Neural cell (in vitro differentiated cells): ENCODE data around the gene TPRX1. TPM values are rescaled to one million over a fixed set of nuclear protein-coding genes. Genes with fewer than 3 reads are reported as not detected.

Experiments used
- H2AFZ ChIP-seq: fragments of 200-600, 300-800 bp; sonication (generic), shearing (Covaris generic); 2 replicates; pipeline ENCODE4 v1.6.0; 2014; ENCODE audit warnings: low read depth, mild to moderate bottlenecking, antibody characterized with exemption, low read length, moderate library complexity
- H3F3A ChIP-seq: fragments of 200-600 bp; shearing (Covaris generic); 2 replicates; pipeline ENCODE4 v1.6.1; 2016; ENCODE audit warnings: mild to moderate bottlenecking, moderate library complexity, mixed read lengths, antibody characterized with exemption, low read length; ENCODE audit not compliant: insufficient read depth, poor library complexity, severe bottlenecking
- H3K27ac ChIP-seq: fragments of 200-600, 300-800 bp; sonication (generic), shearing (Covaris generic); 2 replicates; pipeline ENCODE4 v1.5.1; 2014; ENCODE audit warnings: mild to moderate bottlenecking, low read length, moderate library complexity
- H3K27me3 ChIP-seq: fragments of 300-800, 200-600 bp; sonication (generic), shearing (Covaris generic); 2 replicates; pipeline ENCODE4 v1.6.0; 2014; ENCODE audit warnings: mild to moderate bottlenecking, low read depth, low read length, moderate library complexity; ENCODE audit not compliant: insufficient read depth
- H3K36me3 ChIP-seq: fragments of 300-800, 200-600 bp; sonication (generic), shearing (Covaris generic); 2 replicates; pipeline ENCODE4 v1.5.1; 2014; ENCODE audit warnings: mild to moderate bottlenecking, antibody characterized with exemption, low read length, moderate library complexity; ENCODE audit not compliant: insufficient read depth
- H3K4me2 ChIP-seq: fragments of 300-800, 200-600 bp; sonication (generic), shearing (Covaris generic); 2 replicates; pipeline ENCODE4 v1.6.0; 2014; ENCODE audit warnings: mild to moderate bottlenecking, low read length
- H3K4me3 ChIP-seq: fragments of 300-800, 200-600 bp; sonication (generic), shearing (Covaris generic); 2 replicates; pipeline ENCODE4 v1.5.1; 2014; ENCODE audit warnings: mild to moderate bottlenecking, low read length, moderate library complexity
- H3K79me2 ChIP-seq: fragments of 200-600 bp; shearing (Covaris generic); replicated peaks from 2 replicates; pipeline ENCODE4 v1.6.0; 2014; ENCODE audit warnings: mild to moderate bottlenecking, low read length, moderate library complexity; ENCODE audit not compliant: insufficient read depth
- H3K9ac ChIP-seq: fragments of 300-800, 200-600 bp; sonication (generic), shearing (Covaris generic); 2 replicates; pipeline ENCODE4 v1.6.1; 2016; ENCODE audit warnings: mild to moderate bottlenecking, low read length, mixed read lengths
- H3K9me2 ChIP-seq: fragments of 200-600 bp; shearing (Covaris generic); 2 replicates; pipeline ENCODE4 v1.6.1; 2016; ENCODE audit warnings: mild to moderate bottlenecking, low read length, mixed read lengths; ENCODE audit not compliant: insufficient read depth
- H3K9me3 ChIP-seq: fragments of 200-600, 300-800 bp; sonication (generic), shearing (Covaris generic); 2 replicates; pipeline ENCODE4 v1.6.1; 2016; ENCODE audit warnings: mild to moderate bottlenecking, mixed run types, low read length, moderate library complexity, mixed read lengths
- H4K20me1 ChIP-seq: fragments of 200-600 bp; shearing (Covaris generic); 2 replicates; pipeline ENCODE4 v1.6.1; 2016; ENCODE audit warnings: mild to moderate bottlenecking, mixed run types; ENCODE audit not compliant: insufficient read depth
- CTCF ChIP-seq: fragments of 450-650 bp; IDR thresholded peaks from 2 replicates; pipeline ENCODE4 v1.5.1; 2014; ENCODE audit warnings: antibody characterized with exemption, mild to moderate bottlenecking, moderate library complexity; ENCODE audit not compliant: poor library complexity, severe bottlenecking
- EP300 ChIP-seq: fragments of 450-650 bp; conservative IDR thresholded peaks from 2 replicates; pipeline ENCODE4 v1.6.1; 2014; ENCODE audit warnings: antibody characterized with exemption, mild to moderate bottlenecking, moderate library complexity; ENCODE audit not compliant: poor library complexity, severe bottlenecking
- EZH2 ChIP-seq: fragments of 200-600, 300-800 bp; shearing (Covaris generic), sonication (generic); IDR thresholded peaks from 2 replicates; pipeline ENCODE4 v1.6.1; 2014; ENCODE audit warnings: antibody characterized with exemption, low read length, borderline replicate concordance, mild to moderate bottlenecking; ENCODE audit not compliant: insufficient read depth, poor library complexity, severe bottlenecking
- MXI1 ChIP-seq: fragments of 450-650 bp; conservative IDR thresholded peaks from 2 replicates; pipeline ENCODE4 v1.6.1; 2014; ENCODE audit warnings: antibody characterized with exemption, mild to moderate bottlenecking; ENCODE audit not compliant: poor library complexity, severe bottlenecking
- POLR2AphosphoS5 ChIP-seq: IDR thresholded peaks from 2 replicates; pipeline ENCODE4 v1.6.1; 2012
- RAD21 ChIP-seq: fragments of 450-650 bp; conservative IDR thresholded peaks from 2 replicates; pipeline ENCODE4 v1.6.1; 2014; ENCODE audit warnings: antibody characterized with exemption, mild to moderate bottlenecking, moderate library complexity
- REST ChIP-seq: IDR thresholded peaks from 2 replicates; pipeline ENCODE4 v1.6.1; 2012; ENCODE audit warnings: borderline replicate concordance
- SMC3 ChIP-seq: fragments of 450-650 bp; conservative IDR thresholded peaks from 2 replicates; pipeline ENCODE4 v1.6.1; 2014; ENCODE audit warnings: antibody characterized with exemption, mild to moderate bottlenecking, moderate library complexity; ENCODE audit not compliant: poor library complexity
- TAF1 ChIP-seq: IDR thresholded peaks from 2 replicates; pipeline ENCODE4 v1.6.1; 2012; ENCODE audit warnings: low read depth
- polyA plus RNA-seq: library from polyadenylated mRNA; depleted of rRNA; stranded (reverse); fragments of >200 nt; gene quantifications from 2 replicates; pipeline ENCODE4 v1.2.3, GENCODE V29; 2014

Gene TPRX1
- polyA plus RNA-seq, 1 donor from 2014 or later: not detected

- Histone ChIP-seq H3K27me3 (no peaks in the 10 kb centered on the region), H3K79me2 (no peaks in the 10 kb centered on the region), H3K9me2 (no peaks in the 10 kb centered on the region), H3F3A (no peaks in the 10 kb centered on the region), H4K20me1 (no peaks in the 10 kb centered on the region), H3K9ac (no peak overlapping the region), H3K4me2 (no peak overlapping the region), H2AFZ (no peak overlapping the region), H3K36me3 (no peaks in the 10 kb centered on the region), H3K27ac (no peak overlapping the region), H3K4me3 (no peak overlapping the region), H3K9me3 (no peaks in the 10 kb centered on the region)
- TF ChIP-seq REST (no peak), TAF1 (no peak), CTCF (no peak), EP300 (no peak), MXI1 (no peak), RAD21 (no peak), POLR2AphosphoS5 (no peak), SMC3 (no peak), EZH2 (no peak)
These were observed 28.4 kb upstream of the TPRX1 start for GRCh38 chr19:47832723-47833122.

GRCh38 chr19:47826800-47827199 is 22.4 kb upstream of the TPRX1 start:
- H3K79me2 ChIP-seq: no peaks in the 10 kb centered on the region
- no peak overlapping the region for H3K27ac ChIP-seq
- no peaks in the 10 kb centered on the region for H4K20me1 ChIP-seq
- TF ChIP-seq SMC3 (no peak), TAF1 (no peak), EZH2 (no peak), RAD21 (no peak), CTCF (no peak), EP300 (no peak), POLR2AphosphoS5 (no peak), REST (no peak), MXI1 (no peak)
- no peaks in the 10 kb centered on the region for H3K9me3 ChIP-seq
- H3K4me3 ChIP-seq: no peak overlapping the region
- no peak overlapping the region for H2AFZ ChIP-seq
- H3K9ac ChIP-seq: no peak overlapping the region
- H3K36me3 ChIP-seq: no peaks in the 10 kb centered on the region
- no peaks in the 10 kb centered on the region for H3F3A ChIP-seq
- no peak overlapping the region for H3K4me2 ChIP-seq
- H3K27me3 ChIP-seq: no peaks in the 10 kb centered on the region
- H3K9me2 ChIP-seq: no peaks in the 10 kb centered on the region
